Left hindlimb (tissue), 1 donor: ENCODE measurements around the gene LIPH.
A peak's percentile ranks its signal among the peaks of the same experiment; 100 is the strongest.

Source experiments
- DNase-seq: peaks from one replicate; pipeline ENCODE4 v3.0.0-alpha.2; 2018

LIPH gene

GRCh38 chr3:185537369-185537970 lies 14.9 kb downstream of the LIPH start:
- no peak for DNase-seq

GRCh38 chr3:185534511-185534910 lies 17.9 kb downstream of the LIPH start:
- no peak for DNase-seq

GRCh38 chr3:185532901-185533300 lies 19.5 kb downstream of the LIPH start:
- no peak for DNase-seq

GRCh38 chr3:185530856-185531255 lies 21.5 kb downstream of the LIPH start:
- DNase-seq, result no peak

GRCh38 chr3:185528532-185528931 lies 23.9 kb downstream of the LIPH start:
- no peak for DNase-seq

GRCh38 chr3:185527364-185527763 lies 25.0 kb downstream of the LIPH start:
- DNase-seq, result no peak

- no peak for DNase-seq
Observed at GRCh38 chr3:185526349-185526951, 25.9 kb downstream of the LIPH start.

- no peak for DNase-seq
Observed at GRCh38 chr3:185521349-185522138, 30.8 kb downstream of the LIPH start.

- DNase-seq, result no peak
Observed at GRCh38 chr3:185519021-185519420, 33.4 kb downstream of the LIPH start.

GRCh38 chr3:185517387-185518130 lies 34.8 kb downstream of the LIPH start:
- no peak for DNase-seq

GRCh38 chr3:185511711-185512110 lies 40.7 kb downstream of the LIPH start:
- DNase-seq, result no peak

- DNase-seq, result no peak
Observed at GRCh38 chr3:185508335-185508991, 43.9 kb downstream of the LIPH start.

GRCh38 chr3:185507883-185508282 lies 44.5 kb downstream of the LIPH start:
- no peak for DNase-seq

GRCh38 chr3:185504636-185505035 lies 47.8 kb downstream of the LIPH start:
- DNase-seq, result no peak

- DNase-seq, result no peak
Observed at GRCh38 chr3:185503521-185503920, 48.9 kb downstream of the LIPH start.

GRCh38 chr3:185502987-185503386 lies 49.4 kb downstream of the LIPH start:
- no peak for DNase-seq

- DNase-seq, result peak; percentile 96
Observed at GRCh38 chr3:185498503-185499396, 53.6 kb downstream of the LIPH start, which contains the start of gene TMEM41A. TSS of gene TMEM41A (minus strand) at chr3:185499035. CDS start at chr3:185498961, 74 bp downstream.

GRCh38 chr3:185490241-185490640 lies 62.1 kb downstream of the LIPH start:
- DNase-seq, result no peak

GRCh38 chr3:185489462-185489861 lies 62.9 kb downstream of the LIPH start:
- no peak for DNase-seq

GRCh38 chr3:185488465-185488864 lies 63.9 kb downstream of the LIPH start:
- DNase-seq, result no peak

GRCh38 chr3:185486394-185486793 lies 66.0 kb downstream of the LIPH start:
- no peak for DNase-seq

GRCh38 chr3:185484296-185484695 lies 68.1 kb downstream of the LIPH start:
- no peak for DNase-seq
